GM21619 (cell line): ENCODE measurements around the gene RAPGEF5.

Experiments
- ATAC-seq: cut with Tn5 transposase; IDR thresholded peaks from one replicate; pipeline ENCODE4 v1.9.1; 2021; ENCODE audit not compliant: unreplicated experiment

The RAPGEF5 gene

DNA sequence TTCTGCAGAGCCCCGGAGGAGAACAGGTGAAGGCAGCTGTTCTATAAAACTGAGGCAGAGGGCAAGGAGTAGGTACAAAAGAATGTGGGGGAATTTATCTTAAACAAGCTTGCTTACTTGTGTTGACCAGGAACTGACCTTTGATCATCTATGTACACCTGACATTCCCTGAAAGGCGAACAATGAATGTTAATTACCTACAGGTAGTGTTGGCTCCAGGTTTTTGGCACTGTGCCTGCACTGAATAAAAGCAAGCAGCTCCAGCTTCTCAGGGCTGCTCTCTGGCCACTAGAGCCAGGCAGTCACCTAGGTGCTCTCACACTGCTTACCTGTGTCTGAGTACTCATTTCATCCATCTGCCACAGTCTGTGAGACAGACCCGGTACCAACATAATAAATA is 87.0 kb downstream of the RAPGEF5 start:
- ATAC-seq: no peak

DNA sequence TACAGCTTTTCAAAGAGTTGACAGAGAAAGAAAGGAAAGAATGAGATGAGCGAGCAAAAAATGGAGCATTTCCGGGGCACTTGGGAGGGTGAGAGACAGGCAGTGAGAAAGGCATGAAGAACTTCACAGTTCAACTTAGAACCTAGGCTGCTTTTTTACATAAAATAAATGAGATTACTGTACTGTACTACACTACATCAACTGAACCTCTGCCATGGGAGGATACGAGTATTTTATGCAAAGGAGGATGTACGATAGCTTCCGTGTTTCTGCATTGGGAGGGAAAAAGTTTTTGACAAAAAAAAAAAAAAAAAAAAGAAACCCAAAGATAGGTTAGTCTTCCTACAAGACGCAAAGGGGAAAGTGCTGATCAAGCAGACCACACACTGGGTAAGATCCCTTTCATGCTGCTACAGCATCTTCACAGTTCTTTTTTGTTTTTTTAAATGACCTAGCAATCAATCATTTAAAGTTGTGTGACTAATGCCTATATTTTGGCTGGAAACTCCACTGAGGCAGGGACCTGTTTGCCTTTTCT is 88.0 kb downstream of the RAPGEF5 start:
- ATAC-seq: no peak

DNA sequence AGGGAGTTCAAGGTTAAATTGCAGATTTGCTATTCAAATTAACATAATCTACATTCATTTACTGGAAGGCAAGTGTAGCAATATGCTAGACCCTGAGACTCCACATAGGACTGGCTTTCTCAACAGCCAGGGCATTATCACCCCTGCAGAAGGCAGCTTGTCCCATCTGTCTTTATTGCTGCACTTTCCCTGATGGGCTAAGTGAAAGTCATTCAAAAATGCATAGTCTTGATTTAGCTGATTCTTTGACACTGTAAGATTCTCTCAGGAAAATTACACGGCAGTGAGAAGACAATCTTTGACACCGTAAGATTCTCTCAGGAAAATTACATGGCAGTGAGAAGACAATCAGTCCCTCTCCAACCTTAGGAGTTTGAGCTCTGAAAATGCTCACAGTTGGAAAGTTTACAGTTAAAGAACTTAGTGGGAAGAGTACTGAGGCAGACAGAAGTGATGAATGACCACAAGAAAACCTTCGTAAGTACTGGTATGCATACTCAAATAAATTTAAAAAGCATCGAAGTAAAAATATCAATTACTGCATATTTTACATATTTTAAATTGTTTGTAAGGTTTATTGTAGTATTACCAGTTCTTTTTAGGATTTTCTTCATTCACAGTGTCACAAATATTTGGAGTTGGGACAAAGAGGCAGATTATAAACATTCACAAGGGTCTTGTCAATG is 88.9 kb downstream of the RAPGEF5 start:
- no peak for ATAC-seq

DNA sequence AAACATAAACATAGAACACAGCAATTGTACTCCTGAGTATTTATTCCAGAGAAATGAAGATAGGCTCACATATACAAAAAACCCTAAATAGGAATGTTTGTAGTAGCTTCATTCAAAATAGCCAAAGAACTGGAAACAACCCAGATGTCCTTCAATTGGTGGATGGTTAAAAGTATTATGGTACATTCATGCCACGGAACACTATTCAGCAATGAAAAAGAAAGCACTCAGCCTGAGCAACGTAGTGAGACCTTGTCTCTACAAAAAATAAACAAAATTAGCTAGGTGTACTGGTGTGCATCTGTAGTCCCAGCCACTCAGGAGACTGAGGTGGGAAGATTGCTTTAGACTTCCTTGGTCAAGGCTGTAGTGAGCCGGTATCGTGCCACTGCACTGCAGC is 94.4 kb downstream of the RAPGEF5 start:
- no peak for ATAC-seq

DNA sequence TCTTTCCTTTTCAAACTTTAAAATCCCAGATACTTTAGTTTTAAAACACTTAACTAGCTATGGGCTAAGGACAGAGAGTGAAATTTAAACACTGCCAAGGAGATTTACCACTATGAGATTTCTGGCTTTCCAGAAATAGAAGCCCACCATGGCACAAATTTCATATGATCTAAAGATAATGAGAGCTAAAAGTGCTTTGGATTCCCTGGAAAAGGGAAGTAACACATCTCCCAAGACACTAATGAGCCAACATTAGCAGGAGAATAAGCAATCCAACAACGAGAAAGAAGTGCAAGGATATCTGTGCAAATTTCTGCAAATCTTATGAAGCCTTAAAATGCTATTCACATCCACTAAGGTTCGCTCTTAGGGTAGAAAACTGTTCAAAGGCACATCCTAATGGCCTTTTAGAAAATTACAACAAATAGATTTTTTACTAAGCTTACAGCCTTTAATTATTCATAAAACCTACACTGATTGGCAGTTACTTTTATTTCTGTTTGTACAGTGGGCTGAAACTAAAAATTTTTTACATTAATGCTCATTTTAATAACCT is 100.3 kb downstream of the RAPGEF5 start:
- ATAC-seq: no peak

DNA sequence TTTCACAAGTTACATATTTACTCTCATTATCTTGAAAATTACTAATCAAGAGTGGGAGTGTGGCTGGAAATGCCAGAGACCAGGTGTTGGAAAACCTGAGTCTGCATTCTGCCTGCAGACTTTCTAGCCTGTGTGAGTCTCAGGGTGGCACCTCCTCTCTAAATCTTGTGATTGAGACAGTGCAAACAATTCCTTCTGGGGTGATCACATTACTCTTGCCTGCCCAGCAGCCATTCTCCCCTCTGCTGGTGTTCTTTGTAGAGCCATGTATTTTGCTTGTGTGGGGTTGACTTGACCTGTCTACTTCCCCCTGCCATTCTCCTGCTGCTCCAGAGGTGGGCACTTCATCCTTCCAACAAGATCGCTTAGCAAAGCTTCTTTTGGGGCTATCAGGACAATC is 101.1 kb downstream of the RAPGEF5 start:
- ATAC-seq: no peak

DNA sequence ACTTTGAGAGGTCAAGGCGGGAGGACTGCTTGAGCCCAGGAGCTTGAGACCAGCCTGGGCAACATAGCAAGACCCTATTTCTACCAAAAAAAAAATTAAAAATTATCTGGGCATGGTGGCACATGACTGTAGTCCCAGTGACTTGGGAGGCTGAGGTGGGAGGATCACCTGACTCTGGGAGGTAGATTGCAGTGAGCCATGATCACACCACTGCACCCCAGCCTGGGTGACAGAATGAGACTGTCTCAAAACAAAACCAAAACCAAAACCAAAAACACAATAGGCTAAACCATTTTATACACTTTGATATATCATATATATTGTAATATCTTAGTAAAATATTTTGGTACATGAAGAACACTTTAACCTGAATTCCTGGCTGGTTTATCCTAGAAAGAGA is 101.6 kb downstream of the RAPGEF5 start:
- no peak for ATAC-seq

DNA sequence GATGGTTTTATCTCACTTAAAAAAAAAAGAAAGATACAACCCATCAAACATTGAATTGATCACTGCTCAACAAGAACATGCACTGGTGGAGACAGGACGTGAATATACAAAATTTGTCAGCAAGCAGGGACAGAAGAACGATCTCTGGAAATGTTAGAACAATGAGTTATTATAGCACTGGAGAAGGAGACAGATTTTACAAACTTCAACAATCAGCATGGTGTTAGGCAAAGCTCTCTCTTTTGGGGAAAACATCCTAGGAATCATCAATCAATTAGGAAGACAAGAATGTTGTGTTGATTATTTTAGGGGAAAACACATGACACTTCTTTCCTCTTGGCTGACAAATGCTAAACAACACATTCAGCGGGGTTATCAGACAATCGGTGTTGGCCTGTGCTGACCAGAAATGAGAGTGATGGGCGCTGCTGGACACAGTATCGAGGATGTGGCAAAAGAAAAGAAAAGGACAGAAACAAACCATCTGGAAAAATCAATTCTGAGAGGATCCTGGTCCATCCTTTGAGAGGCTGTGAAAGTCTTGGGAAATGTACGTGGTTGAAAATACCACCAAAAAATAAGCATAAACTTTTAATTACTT is 103.9 kb downstream of the RAPGEF5 start:
- no peak for ATAC-seq

DNA sequence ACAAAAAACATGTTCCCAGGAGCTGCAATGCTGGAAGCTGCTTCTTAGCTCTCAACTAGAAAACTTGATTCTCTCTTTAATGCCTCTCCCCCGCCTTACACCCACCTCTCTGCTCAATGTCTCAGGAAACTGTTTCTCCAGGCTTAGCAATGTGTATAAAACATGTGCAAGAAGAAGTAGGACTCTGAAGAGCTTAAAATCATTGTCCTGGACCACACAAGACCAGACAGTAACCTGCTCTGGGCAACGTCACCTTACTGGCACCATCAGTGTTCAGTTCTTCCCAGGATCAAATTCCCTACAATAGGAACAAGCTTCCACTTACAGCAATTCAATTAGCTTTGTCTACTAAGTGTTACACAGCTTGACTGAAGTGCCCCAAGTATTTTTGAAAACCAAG is 104.9 kb downstream of the RAPGEF5 start:
- ATAC-seq: no peak

DNA sequence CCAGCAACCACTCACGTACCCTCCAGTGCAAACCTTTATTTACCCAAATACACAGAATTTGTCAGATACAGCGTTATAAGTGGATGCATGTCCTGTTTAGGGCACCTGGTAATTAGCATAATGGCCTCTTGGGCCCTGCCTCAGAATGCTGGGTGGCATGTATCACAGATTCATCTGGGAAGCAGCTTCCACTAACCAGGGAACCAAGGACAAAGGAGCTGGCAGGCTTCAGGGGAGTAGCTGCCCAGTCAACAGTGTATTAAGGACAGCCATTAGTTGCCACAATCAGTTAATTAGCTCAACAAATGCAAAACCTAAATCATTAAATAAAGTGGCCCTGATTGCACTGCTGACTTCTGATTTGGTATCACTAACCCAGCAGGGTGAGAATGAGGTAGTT is 105.7 kb downstream of the RAPGEF5 start:
- no peak for ATAC-seq

DNA sequence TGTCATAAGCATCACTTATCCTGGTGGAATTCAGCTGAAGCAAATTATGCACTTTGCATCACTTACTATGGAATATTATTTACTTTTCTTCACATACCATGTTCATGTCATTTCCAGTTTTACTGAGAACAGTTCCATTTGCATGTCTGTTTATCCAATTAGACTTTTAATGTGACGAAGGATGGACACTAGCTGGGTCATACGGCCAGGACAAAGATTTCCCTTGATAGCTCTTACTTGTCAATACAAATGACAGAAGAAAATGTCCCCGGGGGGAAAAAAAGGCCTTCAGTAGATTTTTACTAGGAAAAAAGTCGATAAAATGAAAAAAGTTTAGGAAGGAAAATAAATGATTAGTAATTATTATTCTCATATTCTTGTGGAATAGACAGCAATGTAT is 106.6 kb downstream of the RAPGEF5 start:
- ATAC-seq: no peak

DNA sequence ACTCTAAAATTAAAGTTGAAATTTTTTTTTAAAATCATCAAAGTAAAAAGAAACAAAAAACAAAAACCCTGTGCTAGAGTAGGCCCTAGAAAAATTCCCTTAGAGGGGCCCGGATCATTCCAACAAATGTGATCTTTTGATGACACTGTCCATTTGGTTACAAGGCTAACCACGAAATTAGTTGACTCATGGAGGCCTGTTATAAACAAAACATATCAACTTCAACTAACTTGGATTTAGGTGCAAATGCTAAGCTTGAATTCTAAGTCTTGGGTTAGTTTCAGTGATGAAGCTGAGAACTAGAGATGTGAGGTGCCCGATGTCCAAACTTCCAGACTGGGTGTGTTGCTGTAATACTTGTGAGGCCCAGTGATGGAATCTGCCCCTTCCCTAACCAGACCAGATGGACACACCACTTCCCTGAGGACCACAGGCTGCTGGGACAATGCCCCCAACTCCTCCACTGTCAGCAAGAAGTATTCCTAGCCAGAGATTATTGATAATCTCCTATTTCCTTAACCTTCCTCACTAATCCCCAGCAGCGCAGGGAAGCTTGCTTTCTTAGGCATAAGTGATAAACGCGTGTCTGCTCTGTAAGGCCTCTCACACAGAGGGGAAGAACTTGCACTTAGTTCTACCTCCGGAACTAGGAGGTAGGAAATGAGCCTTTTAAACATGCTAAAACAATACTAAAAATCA is 108.7 kb downstream of the RAPGEF5 start:
- no peak for ATAC-seq

DNA sequence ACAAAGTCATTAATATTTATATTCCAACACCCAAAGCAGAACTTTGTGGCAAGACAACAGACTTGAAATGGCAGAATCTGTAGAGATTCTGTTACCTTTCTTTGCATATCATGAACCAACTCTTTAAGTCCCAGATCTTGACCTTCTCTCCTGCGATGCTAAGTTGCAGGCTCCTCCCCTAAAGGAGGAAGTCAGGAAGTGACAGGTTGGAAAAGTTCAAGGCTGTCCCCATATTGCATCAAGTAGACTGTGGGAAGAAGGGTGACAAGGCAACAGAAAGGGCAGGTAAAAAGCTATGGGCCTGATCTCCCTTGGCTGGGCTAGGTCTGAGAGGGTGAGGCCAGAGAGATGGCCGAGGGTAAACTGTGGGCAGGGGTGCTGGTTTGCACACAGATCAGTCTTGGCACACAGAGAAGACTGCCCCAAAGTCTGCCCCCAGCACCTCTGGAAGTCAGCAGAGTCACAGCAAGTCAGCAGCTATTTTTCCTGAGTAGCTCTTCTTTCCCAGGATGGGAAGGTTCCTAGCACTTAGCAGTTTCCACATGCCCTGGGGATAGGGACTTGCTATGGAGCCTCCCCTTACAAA is 115.1 kb downstream of the RAPGEF5 start:
- ATAC-seq: no peak

DNA sequence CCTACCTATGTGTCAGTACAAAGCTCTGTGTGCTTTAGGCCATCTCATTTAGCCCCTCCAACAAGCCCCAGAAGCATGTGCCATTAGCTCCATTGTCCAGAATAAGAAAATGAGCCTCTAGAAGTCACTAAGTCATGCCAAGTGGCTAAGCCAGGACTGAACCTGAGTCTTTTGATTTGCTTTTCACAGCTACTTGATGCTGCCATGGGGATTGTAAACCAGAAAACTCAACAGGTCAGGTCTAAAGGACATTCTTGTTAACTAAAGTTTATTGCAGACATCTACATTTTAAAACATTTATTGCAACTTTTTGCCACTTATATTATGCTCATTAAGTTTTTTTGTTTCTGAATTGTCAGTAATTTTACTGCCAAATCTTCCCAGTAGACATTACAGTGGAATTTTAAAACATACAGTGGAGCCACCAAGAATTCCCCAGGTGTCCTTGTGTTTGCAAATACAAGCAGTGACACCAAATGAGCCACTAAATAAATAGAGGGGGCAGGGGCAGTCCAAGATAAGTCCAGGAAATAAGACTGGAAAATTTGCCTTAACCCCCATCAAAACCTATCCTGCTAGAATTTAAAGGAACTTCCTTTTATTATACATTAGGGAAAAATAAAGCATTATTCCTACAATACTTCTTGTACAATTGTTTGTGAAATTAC is 115.9 kb downstream of the RAPGEF5 start:
- no peak for ATAC-seq

DNA sequence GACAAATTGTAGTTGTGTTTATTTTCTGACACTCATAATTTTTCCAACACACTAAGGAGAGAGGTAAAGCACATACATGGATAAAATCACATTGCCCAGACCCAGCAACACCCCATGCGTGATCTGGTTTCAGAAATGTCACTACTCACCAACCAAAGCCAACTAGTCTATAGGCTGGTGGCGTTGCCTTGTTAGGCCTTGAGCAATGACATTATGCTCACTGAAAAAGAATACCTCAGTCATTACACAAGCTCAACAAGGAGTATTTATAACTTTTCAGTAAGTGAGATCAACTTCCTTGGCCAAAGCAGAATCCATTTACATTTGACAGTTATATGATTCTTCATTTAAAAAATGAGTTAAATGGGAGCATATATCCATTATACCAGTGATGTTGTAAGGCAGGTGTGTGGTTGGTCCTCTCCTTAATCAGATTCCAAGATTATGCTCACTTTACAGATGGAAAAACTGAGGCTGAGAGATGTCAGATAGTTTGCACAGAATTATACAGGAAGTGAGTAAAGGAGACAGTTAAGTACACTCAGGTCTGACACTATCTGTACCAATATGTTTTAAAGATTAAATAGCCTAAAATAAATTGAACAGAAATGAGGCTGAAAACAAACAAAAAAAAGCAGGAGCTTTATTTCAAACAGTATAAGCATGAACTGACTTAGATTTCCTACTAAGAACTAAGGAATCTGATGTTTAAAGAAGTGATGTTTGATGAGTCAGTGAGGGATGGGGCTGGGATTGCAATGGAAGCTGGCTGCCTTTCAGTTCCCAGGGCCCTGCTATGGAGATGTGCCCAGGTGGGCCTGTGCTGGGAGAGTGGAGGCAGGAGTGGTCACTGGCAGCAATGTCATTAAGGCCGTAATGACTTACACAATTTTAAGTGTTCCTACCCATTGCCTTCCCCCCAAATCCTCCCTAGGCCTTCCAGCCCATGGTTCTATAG is 118.3 kb downstream of the RAPGEF5 start:
- ATAC-seq: no peak

DNA sequence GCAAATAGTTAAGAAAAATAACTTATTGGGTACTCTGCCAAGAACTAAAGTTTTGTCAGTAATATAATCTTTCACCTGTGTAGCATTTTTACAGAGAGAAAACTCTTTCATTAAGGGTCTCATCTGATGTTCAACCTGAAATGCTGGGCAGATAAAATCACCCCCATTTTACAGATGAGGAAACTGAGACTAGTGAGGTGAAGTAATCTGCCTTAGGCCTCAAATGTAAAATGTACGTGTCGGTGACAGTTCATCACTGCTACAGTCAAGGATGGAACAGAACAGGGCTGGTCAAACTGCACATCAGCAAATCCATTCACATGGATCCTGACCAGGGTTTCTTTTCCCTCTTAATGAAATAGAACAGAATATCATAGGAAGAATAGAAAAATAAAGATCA is 121.8 kb downstream of the RAPGEF5 start:
- no peak for ATAC-seq

DNA sequence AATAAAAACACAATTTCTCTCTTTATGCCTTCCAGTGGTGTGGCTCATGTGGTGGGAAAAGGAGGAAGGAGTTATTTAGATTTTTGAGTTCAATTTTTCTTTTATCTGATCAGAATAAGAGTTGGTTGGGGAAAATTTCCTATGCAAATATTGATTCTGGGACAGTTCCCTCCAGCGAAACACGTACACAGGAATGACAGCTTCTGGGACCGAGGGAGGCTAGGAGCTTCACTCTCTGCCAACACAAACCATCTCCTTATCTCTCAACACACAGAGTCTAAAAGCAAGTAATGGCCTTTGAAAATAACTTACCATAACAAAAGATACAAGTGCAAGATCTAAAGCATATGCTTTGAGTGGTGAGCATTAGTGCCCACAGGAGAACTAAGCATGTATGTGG is 122.7 kb downstream of the RAPGEF5 start:
- ATAC-seq: no peak

DNA sequence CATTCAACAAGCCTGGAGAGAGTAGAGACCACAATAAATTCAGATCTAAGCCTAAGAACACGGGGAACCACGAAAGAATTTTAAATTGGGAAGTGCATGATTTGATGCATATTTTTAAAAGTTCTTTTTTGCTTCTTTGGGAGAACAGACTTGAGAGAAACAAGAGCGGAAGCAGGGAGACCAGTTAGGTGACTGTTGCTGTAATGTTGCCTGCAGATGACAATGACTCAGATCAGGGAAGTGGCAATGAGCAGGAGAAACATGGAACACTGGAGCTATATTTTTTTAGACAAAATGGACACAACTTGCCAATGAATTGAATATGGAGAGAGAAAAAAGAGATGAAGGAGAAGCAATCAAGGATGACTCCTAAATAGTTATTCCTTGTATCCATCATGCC is 125.1 kb downstream of the RAPGEF5 start:
- no peak for ATAC-seq

DNA sequence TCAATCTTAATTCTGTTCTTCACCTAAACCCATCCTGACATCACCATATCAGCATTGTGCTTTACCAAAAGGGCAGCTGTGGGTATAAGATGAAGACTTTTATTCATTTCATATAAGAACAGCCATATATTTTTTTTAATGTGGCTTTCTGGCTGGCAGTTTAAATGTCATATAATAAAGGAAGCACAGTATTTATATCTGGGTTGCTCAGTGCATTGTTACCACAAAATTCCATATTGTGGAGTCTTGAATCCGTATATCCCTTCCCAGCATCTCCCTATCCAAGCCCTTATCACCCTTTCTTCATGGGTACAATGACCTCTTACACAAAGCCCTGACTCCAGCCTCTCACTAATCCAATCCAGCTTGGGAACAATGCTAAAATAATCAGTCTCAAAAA is 125.8 kb downstream of the RAPGEF5 start:
- ATAC-seq: no peak

DNA sequence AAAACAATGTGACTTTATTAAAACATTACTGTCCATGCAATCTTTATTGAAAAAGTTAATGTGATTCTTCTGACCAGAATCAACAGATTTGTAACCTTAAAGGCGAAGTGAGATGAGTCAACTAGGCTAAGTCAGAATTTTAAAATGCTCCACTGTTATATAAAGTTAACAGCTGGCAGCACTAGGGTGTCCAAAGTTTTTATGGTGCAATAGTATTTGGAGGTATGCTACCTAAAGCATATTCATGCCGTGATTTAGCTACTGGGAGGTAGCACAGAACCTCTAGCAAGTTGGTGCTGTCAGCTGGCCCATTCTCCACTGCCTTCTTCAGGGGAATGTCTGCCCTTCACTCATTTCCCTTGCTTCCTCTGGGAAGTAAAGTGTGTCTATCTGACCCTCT is 126.7 kb downstream of the RAPGEF5 start:
- ATAC-seq: no peak
